SK-N-DZ (cell line): ENCODE results near the gene STXBP1.

Experiments used
- DNase-seq: peaks from one replicate; pipeline ENCODE4 v3.0.0-alpha.2; 2015; ENCODE audit warnings: low spot score

Gene STXBP1

DNA sequence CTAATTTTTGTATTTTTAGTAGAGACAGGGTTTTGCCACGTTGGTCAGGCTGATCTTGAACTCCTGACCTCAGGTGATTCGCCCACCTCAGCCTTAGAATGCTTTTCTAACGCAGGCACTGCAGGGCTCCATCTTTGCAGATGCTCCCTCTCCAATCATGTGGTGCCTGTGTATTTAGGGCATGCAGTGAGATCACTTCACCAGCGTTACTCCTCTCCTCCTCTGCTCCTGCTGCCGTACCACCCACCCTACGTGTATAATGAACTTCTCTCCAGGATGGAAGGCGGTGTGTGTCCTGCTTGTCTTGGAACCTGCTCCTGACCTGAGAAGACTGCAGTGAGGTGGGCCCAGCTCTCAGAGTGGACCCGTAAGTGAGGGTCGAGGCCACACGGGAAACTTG lies 81.1 kb downstream of the STXBP1 start:
- DNase-seq, result no peak

- no peak for DNase-seq
Observed at GRCh38 chr9:127693697-127694096, 81.6 kb downstream of the STXBP1 start.

DNA sequence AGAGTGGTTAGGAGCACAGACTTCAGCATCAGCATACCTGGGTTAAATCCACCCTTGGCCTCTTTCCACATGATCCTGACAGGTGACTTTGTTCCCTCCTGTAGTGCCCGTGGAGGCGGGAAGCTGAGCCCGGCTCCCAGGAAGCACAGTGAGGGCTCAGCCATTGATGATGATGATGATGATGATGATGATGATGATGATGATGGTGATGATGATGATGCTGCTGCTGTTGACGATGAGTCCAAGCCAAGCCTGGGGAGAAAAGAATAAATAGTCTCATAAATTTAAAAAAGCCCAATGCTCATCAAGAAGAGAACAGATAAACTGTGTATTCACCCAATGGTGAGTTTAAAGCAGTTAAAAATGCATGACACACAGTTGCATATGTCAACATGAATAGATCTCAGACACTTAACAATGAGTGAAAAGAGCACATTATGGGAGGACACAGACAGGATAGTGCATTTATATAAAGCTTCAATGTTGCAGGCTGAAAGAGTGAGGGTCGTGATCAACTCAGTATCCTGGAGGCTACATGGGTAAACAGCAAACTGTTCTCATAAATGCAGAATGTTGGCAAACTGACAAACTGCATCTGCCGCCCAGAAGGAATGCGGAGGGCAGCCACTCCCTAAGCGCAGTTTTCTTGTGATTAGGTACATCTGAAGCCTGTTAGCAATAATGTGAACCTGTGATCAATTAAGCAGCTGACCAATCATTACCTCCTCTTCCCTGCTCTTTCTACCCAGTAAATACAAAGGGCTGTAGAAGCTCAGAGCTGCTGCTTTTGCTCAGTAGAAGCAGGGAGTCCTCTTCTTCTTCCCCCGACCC lies 83.0 kb downstream of the STXBP1 start:
- DNase-seq, result no peak

- no peak for DNase-seq
Observed at GRCh38 chr9:127697575-127697974, 85.5 kb downstream of the STXBP1 start.

- DNase-seq, result no peak
Observed at GRCh38 chr9:127698386-127698785, 86.3 kb downstream of the STXBP1 start.

DNA sequence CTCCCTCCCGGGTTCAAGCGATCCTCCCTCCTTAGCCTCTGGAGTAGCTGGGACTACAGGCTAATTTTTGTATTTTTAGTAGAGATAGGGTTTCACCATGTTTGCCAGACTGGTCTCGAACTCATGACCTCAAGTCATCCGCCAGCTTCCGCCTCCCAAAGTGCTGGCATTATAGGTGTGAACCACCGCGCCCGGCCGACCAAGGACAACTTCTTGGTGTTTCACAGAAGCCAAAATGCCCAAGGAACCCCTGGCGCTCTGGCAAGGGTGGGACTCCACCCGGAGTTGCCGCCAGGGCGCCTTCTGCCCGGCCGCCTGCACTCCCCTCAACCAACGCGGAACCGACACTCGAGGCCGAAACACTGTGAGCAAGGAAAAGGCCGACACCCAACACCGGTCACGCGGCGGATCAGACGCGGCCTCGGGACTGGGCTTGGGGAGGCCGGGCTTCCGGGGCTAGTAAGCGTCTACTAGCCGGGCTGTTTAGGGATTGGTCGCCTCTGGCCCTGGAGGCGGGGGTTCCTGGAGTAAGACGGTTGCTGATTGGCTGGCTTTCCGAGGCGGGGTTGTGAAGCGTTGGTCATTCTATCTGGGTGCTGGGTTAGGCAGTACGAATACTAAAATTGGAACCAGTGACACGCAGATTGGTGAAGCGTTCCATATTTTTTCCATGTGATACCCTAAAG lies 87.1 kb downstream of the STXBP1 start:
- peak; percentile 62 for DNase-seq

GRCh38 chr9:127700140-127700539 lies 88.1 kb downstream of the STXBP1 start:
- DNase-seq, result no peak

DNA sequence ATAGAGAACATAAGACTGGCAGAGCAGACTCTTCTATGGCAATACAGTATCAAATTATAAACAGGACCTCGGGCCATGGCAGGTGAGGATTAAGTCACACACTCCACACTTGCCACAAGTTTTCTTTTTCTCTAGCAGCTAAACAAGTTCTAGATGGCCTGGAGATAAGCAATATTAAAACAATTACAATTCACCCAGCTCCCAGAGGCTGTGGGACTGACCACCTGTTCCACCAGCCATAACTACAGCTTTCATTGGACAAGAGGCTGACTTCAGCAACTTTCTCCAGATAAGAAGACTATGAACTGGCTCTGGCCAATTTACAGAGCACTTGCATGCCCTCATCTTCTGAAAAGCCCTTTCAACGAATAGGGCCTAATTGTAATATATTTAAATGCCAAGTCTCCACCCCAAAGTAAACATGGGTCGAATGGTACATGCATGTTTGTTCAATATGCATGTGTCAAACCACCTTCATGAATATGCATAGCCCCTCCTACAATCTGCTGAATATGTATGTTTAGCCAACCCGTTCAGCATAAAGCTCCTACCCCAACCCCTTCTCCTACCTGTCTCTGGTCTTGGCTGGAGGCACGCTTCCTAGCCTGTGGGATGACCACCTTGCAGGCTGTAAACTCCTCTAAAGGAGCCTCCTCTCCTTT lies 88.6 kb downstream of the STXBP1 start:
- peak; percentile 56 for DNase-seq

GRCh38 chr9:127703289-127703946 lies 91.3 kb downstream of the STXBP1 start:
- DNase-seq, result no peak

- DNase-seq, result no peak
Observed at GRCh38 chr9:127705577-127706379, 93.7 kb downstream of the STXBP1 start.

DNA sequence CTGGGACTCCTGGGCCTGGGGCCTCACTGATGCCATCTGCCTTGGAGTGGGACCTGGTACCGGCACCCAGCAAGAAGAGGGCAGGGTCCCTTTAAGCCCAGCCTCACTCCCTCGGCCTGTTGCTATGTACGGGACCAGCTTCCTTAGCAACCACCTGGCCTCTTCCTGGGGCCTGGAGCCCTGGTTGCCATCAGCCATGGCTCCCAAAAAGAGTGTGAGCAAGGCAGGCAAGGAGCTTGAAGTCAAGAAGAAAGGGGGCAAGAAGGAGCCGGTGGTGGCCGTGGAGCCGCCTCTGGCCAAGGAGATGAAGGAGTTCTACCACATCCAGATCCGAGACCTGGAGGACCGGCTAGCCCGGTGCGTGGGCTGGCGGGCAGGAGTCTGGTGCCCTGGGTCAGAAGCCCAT lies 94.8 kb downstream of the STXBP1 start, which contains the start of gene CFAP157:
Gene CFAP157, plus strand, starts transcription at position 153 of the 406 bp plus-strand sequence. Its CDS starts 44 bp downstream, at position 197.
- DNase-seq, result no peak

- DNase-seq, result no peak
Observed at GRCh38 chr9:127707766-127708165, 95.7 kb downstream of the STXBP1 start.

GRCh38 chr9:127708952-127709587 lies 97.0 kb downstream of the STXBP1 start:
- no peak for DNase-seq

DNA sequence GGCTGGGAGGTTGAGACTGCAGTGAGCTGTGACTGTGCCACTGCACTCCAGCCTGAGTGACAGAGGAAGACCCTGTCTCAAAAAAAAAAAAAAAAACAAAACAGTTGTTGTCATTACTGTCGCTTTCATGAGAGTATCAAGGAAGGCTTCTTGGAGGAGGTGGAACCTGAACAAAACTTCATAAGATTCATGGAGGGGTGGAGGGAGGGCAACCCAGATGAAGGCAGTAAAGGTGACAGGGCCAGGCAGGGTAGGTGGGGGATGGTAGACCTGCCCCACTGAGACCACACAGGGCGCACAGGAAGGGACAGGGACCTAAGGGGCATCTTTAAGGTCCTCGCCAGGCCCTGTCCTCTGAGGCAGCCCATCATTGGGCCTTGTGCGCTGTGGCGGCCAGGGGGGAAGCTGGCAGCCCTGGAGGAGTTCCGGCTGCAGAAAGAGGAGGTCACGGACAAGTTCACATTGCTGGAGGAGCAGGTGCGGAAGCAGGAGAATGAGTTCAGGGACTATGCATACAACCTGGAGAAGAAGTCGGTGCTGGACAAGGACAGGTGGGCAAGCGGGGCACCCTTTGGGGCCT lies 98.2 kb downstream of the STXBP1 start:
- no peak for DNase-seq

DNA sequence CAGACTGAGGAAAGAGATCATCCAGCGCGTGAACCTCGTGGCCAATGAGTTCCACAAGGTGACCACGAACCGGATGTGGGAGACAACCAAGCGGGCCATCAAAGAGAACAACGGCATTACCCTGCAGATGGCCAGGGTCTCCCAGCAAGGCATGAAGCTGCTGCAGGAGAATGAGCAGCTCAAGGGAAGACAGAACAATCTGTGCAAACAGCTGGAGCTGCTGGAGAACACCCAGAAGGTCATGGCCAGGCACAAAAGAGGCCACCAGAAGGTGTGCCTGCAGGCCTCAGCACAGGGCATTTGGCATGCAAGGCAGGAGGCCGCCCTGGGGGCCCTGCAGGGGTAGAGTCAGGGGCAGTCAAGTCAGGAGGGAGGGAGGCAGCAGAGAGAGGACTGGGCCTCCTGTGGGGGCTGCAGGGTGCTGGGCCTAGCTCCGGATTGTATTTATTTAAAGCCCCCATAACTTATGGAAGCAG lies 99.2 kb downstream of the STXBP1 start:
- no peak for DNase-seq

- DNase-seq, result no peak
Observed at GRCh38 chr9:127711831-127712274, 99.8 kb downstream of the STXBP1 start.

DNA sequence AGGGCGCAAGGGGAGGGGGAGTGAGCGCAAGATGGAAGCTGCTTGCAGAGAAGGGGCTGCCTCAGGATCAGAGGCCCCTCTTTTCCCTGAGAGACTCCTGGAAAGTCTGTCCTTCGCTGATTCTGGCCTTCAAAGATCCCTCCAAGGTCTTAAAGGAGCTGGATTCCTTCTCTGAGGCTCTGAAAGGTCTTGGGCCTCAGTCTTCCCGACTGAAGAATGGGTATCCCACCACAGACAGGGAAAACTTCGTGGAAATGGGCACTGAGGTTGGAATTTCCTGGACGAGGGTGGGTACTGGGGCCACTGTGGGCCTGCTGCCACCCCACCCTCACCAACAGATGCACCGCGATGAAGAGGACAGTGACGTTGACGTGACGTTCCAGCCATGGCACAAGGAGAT lies 100.3 kb downstream of the STXBP1 start:
- DNase-seq, result no peak

DNA sequence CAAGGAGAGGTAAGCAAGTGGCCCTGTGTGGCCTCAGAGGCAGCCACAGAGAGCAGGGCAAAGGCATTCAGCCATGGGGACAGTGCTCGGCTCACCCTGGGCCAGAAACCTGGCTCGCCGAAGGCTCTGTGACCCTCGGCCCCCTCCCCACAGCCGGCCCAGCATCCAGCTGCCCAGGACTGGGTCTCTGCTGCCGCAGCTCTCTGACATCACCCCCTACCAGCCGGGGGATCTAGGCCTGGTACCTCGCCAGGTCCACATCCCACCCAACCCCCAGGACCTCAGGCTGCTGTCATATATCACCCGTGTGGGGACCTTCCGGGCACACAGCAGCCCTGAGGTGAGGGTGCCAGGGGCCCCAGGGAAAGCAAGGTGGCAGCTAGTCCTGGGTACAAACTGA lies 100.8 kb downstream of the STXBP1 start:
- no peak for DNase-seq

- no peak for DNase-seq
Observed at GRCh38 chr9:127714020-127714750, 102.1 kb downstream of the STXBP1 start.
